GM23338 (cell line): Measurements from ENCODE around the gene CIDEA. TPM values are rescaled to one million over a fixed set of nuclear protein-coding genes. Genes with fewer than 3 reads are reported as not detected.
A peak's percentile ranks its signal among the peaks of the same experiment; 100 is the strongest.

ENCODE experiments used
- ATAC-seq: fragments of 200-7000 bp; cut with Tn5 transposase; 3 replicates; pipeline ENCODE4 v1.9.1; 2020
- DNase-seq: peaks from one replicate; pipeline ENCODE4 v3.0.0-alpha.2; 2015; ENCODE audit warnings: low spot score
- H2AFZ ChIP-seq: fragments of 200-600 bp; sonication (generic); 2 replicates; pipeline ENCODE4 v1.8.0; 2016; ENCODE audit warnings: antibody characterized with exemption, mild to moderate bottlenecking, moderate library complexity
- H3F3A ChIP-seq: fragments of 200-600 bp; sonication (generic); replicated peaks from 2 replicates; pipeline ENCODE4 v1.8.0; 2017; ENCODE audit warnings: antibody characterized with exemption, mixed run types, low read depth
- H3K27ac ChIP-seq: fragments of 200-600 bp; sonication (generic); 2 replicates; pipeline ENCODE4 v1.6.1; 2016; ENCODE audit warnings: low read depth
- H3K27me3 ChIP-seq: fragments of 200-600 bp; sonication (generic); 2 replicates; pipeline ENCODE4 v1.8.0; 2016; ENCODE audit warnings: mild to moderate bottlenecking, mixed run types, moderate library complexity; ENCODE audit not compliant: insufficient read depth
- H3K36me3 ChIP-seq: fragments of 200-600 bp; sonication (generic); 2 replicates; pipeline ENCODE4 v1.8.0; 2016; ENCODE audit warnings: mild to moderate bottlenecking; ENCODE audit not compliant: insufficient read depth
- H3K4me1 ChIP-seq: fragments of 200-600 bp; sonication (generic); 2 replicates; pipeline ENCODE4 v1.8.0; 2016; ENCODE audit warnings: mild to moderate bottlenecking, moderate library complexity; ENCODE audit not compliant: insufficient read depth
- H3K4me2 ChIP-seq: fragments of 200-600 bp; sonication (generic); 2 replicates; pipeline ENCODE4 v1.7.1; 2017; ENCODE audit warnings: mixed run types
- H3K4me3 ChIP-seq: fragments of 200-600 bp; sonication (generic); 2 replicates; pipeline ENCODE4 v1.6.1; 2016; ENCODE audit warnings: mixed run types
- H3K79me2 ChIP-seq: fragments of 200-600 bp; sonication (generic); replicated peaks from 2 replicates; pipeline ENCODE4 v1.8.0; 2017; ENCODE audit warnings: mild to moderate bottlenecking; ENCODE audit not compliant: insufficient read depth
- H3K9me2 ChIP-seq: fragments of 200-600 bp; sonication (generic); 2 replicates; pipeline ENCODE4 v1.8.0; 2017; ENCODE audit not compliant: insufficient read depth
- H4K20me1 ChIP-seq: fragments of 200-600 bp; sonication (generic); replicated peaks from 2 replicates; pipeline ENCODE4 v1.8.0; 2017; ENCODE audit warnings: mild to moderate bottlenecking; ENCODE audit not compliant: insufficient read depth
- H3K27ac Mint-ChIP-seq: 2 replicates; pipeline ENCODE4 v1.8.0; 2020; ENCODE audit warnings: inconsistent platforms, mild to moderate bottlenecking, moderate library complexity, mixed read lengths
- H3K27me3 Mint-ChIP-seq: 3 replicates; pipeline ENCODE4 v1.8.0; 2022; ENCODE audit warnings: low read depth, mild to moderate bottlenecking, moderate library complexity, mixed read lengths, inconsistent platforms; ENCODE audit not compliant: insufficient read depth, poor library complexity
- H3K36me3 Mint-ChIP-seq: 3 replicates; pipeline ENCODE4 v1.8.0; 2021; ENCODE audit warnings: low read depth, mild to moderate bottlenecking, inconsistent platforms, moderate library complexity, mixed read lengths
- H3K4me1 Mint-ChIP-seq: 3 replicates; pipeline ENCODE4 v1.8.0; 2020; ENCODE audit warnings: mild to moderate bottlenecking, inconsistent platforms, mixed read lengths
- H3K4me3 Mint-ChIP-seq: 3 replicates; pipeline ENCODE4 v1.8.0; 2021; ENCODE audit warnings: moderate library complexity, mild to moderate bottlenecking, inconsistent platforms, mixed read lengths
- H3K9me3 Mint-ChIP-seq: 3 replicates; pipeline ENCODE4 v1.8.0; 2020; ENCODE audit warnings: moderate library complexity, mild to moderate bottlenecking, inconsistent platforms, mixed read lengths
- CREB1 ChIP-seq: fragments of 250-450 bp; sonication (Bioruptor Pico); IDR thresholded peaks from 2 replicates; pipeline ENCODE4 v1.5.0; 2020; ENCODE audit warnings: low read depth, mild to moderate bottlenecking, moderate library complexity
- EZH2 ChIP-seq: fragments of 200-600 bp; sonication (generic); IDR thresholded peaks from one replicate; pipeline ENCODE4 v1.8.0; 2017; ENCODE audit warnings: antibody characterized with exemption, mild to moderate bottlenecking, low read depth; ENCODE audit not compliant: unreplicated experiment
- EZH2phosphoT487 ChIP-seq: fragments of 200-600 bp; sonication (generic); IDR thresholded peaks from one replicate; pipeline ENCODE4 v1.8.1; 2018; ENCODE audit warnings: antibody characterized with exemption; ENCODE audit not compliant: unreplicated experiment
- NANOG ChIP-seq: IDR thresholded peaks from 2 replicates; pipeline ENCODE4 v1.6.1; 2016; ENCODE audit warnings: antibody characterized with exemption, borderline replicate concordance
- POLR2AphosphoS5 ChIP-seq: IDR thresholded peaks from 2 replicates; pipeline ENCODE4 v1.6.1; 2016; ENCODE audit warnings: antibody characterized with exemption, low read depth
- STAT1 ChIP-seq: IDR thresholded peaks from one replicate; pipeline ENCODE4 v1.6.1; 2016; ENCODE audit warnings: antibody characterized with exemption; ENCODE audit not compliant: unreplicated experiment
- ZNF462 ChIP-seq: fragments of 250-450 bp; sonication (Bioruptor Pico); IDR thresholded peaks from 2 replicates; pipeline ENCODE4 v1.5.0; 2020; ENCODE audit warnings: mild to moderate bottlenecking, moderate library complexity
- polyA plus RNA-seq: library from polyadenylated mRNA; unstranded; fragments of >200 nt; fragmentation: Nextera tagmentation; extraction: Ambion mirVana; gene quantifications from 2 replicates; pipeline ENCODE4 v1.2.1, GENCODE V29; 2016
- total RNA-seq: library from RNA; depleted of rRNA; stranded (reverse); fragments of >200 nt; shearing (Covaris generic); gene quantifications from 2 replicates; pipeline ENCODE4 v1.2.3, GENCODE V29; 2014
- TF ChIP-seq, protein P1 (sequence below), 2 experiments: fragments of 200-600 bp in 1 of 2; sonication (generic) in 1 of 2; conservative IDR thresholded peaks; 2 replicates each; pipeline versions ENCODE4 v1.5.1 to v1.6.1; 2016 to 2017; ENCODE audit warnings: antibody characterized with exemption in 2 of 2, low read depth in 2 of 2, mild to moderate bottlenecking in 2 of 2, moderate library complexity in 1 of 2

CIDEA gene
- total and polyA plus RNA-seq, 2 experiments from 2014 or later = 0.45 TPM; not detected in 1

DNA sequence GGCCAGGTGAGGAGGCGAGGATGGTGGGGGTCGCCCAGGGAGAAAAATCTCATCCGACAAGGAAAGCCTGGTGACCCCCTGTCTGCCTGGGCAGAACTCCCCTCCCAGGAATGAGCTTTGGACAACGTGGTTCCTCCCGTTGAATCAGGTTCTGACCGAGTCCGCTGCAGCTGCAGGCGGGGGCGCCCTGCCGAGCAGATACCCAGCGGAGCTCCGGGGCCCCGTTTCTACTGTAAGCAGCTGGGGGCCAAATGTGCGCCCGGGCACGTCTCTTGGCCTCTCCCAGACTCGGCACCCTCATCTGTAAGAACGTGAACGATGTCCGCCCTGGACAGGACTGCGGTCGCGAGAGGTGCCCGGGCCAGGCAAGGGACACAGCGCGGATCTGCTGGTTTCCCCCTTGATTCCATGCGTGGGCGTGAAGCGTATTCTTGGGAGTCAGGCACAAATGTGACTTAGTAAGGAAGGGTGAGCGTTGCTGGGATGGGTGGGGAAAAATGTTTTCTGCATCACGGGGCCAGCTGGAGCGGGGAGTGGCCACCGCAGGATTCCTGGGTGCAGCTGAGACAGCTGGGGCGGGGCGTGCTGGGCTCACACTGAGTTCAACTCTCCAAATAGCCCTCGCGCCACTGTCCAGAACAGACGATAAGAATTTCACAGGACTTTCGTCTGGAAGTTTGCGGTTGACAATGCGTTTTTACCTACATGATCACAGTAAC, 33.7 kb downstream of the CIDEA start:
- Histone ChIP-seq H4K20me1 (no peaks in the 10 kb centered on the region), H3F3A (peaks cover 12% of the 10 kb centered on the region), H3K27ac (no peak overlapping the region), H3K27me3 (peaks cover 28% of the 10 kb centered on the region), H3K4me2 (peak overlapping the region; percentile 89), H3K36me3 (no peaks in the 10 kb centered on the region), H3K4me1 (peaks cover 15% of the 10 kb centered on the region), H3K4me3 (peak overlapping the region; percentile 81), H3K9me2 (no peaks in the 10 kb centered on the region), H3K79me2 (no peaks in the 10 kb centered on the region), H2AFZ (peak overlapping the region; percentile 96)
- Mint-ChIP-seq H3K27ac (no peak overlapping the region), H3K27me3 (peaks cover 29% of the 10 kb centered on the region), H3K9me3 (no peaks in the 10 kb centered on the region; the same call in 2 of the 3 replicates), H3K4me1 (peaks cover 28% of the 10 kb centered on the region), H3K36me3 (no peaks in the 10 kb centered on the region; the same call in 2 of the 3 replicates), H3K4me3 (peak overlapping the region; percentile 78)
- TF ChIP-seq STAT1 = no peak
- no peak for TF ChIP-seq POLR2AphosphoS5
- TF ChIP-seq EZH2 = peak; percentile 9
- TF ChIP-seq NANOG = no peak
- TF ChIP-seq, protein P1, sequence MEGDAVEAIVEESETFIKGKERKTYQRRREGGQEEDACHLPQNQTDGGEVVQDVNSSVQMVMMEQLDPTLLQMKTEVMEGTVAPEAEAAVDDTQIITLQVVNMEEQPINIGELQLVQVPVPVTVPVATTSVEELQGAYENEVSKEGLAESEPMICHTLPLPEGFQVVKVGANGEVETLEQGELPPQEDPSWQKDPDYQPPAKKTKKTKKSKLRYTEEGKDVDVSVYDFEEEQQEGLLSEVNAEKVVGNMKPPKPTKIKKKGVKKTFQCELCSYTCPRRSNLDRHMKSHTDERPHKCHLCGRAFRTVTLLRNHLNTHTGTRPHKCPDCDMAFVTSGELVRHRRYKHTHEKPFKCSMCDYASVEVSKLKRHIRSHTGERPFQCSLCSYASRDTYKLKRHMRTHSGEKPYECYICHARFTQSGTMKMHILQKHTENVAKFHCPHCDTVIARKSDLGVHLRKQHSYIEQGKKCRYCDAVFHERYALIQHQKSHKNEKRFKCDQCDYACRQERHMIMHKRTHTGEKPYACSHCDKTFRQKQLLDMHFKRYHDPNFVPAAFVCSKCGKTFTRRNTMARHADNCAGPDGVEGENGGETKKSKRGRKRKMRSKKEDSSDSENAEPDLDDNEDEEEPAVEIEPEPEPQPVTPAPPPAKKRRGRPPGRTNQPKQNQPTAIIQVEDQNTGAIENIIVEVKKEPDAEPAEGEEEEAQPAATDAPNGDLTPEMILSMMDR (conservative IDR thresholded peaks at IDR 0.05; ENCODE audit: low read depth in 2 of 2) = no peak
- DNase-seq = peak; percentile 66
- ATAC-seq = peak; percentile 37

- Histone ChIP-seq H3F3A (peaks cover 12% of the 10 kb centered on the region), H3K27me3 (peaks cover 28% of the 10 kb centered on the region), H3K4me2 (peak overlapping the region; percentile 89), H3K4me3 (peak overlapping the region; percentile 81), H3K27ac (peak overlapping the region; percentile 8; the same call in 1 of the 2 replicates), H3K36me3 (no peaks in the 10 kb centered on the region), H3K9me2 (no peaks in the 10 kb centered on the region), H4K20me1 (no peaks in the 10 kb centered on the region), H3K4me1 (peaks cover 15% of the 10 kb centered on the region), H2AFZ (peak overlapping the region; percentile 96), H3K79me2 (no peaks in the 10 kb centered on the region)
- peak; percentile 40 for ATAC-seq
- Mint-ChIP-seq H3K27me3 (peaks cover 29% of the 10 kb centered on the region), H3K4me1 (peaks cover 26% of the 10 kb centered on the region), H3K36me3 (no peaks in the 10 kb centered on the region; the same call in 2 of the 3 replicates), H3K4me3 (peak overlapping the region; percentile 78), H3K9me3 (no peaks in the 10 kb centered on the region; the same call in 2 of the 3 replicates), H3K27ac (no peak overlapping the region)
- DNase-seq = peak; percentile 55
- TF ChIP-seq EZH2phosphoT487 (no peak), EZH2 (peak; percentile 24), CREB1 (CRISPR knock-in tag) (no peak)
Observed at GRCh38 chr18:12288403-12288755, 34.2 kb downstream of the CIDEA start.

GRCh38 chr18:12290086-12290485, 35.9 kb downstream of the CIDEA start:
- Histone ChIP-seq H3K4me1 (peaks cover 15% of the 10 kb centered on the region), H3K4me3 (no peak overlapping the region), H3F3A (peaks cover 12% of the 10 kb centered on the region), H3K27me3 (peaks cover 28% of the 10 kb centered on the region), H3K27ac (peak overlapping the region; percentile 67; the same call in 1 of the 2 replicates), H3K9me2 (no peaks in the 10 kb centered on the region), H2AFZ (no peak overlapping the region), H3K79me2 (no peaks in the 10 kb centered on the region), H3K36me3 (no peaks in the 10 kb centered on the region), H3K4me2 (no peak overlapping the region), H4K20me1 (no peaks in the 10 kb centered on the region)
- DNase-seq (no peak), ATAC-seq (no peak)
- Mint-ChIP-seq H3K27me3 (peaks cover 33% of the 10 kb centered on the region), H3K9me3 (no peaks in the 10 kb centered on the region; the same call in 2 of the 3 replicates), H3K36me3 (no peaks in the 10 kb centered on the region; the same call in 2 of the 3 replicates), H3K4me3 (no peak overlapping the region), H3K27ac (no peak overlapping the region), H3K4me1 (peaks cover 23% of the 10 kb centered on the region)
- TF ChIP-seq ZNF462 (CRISPR knock-in tag) = no peak
